HepG2 (cell line): ENCODE data around the gene GAREM1.

Source experiments
- CENPT ChIP-seq: sonication (generic); formaldehyde crosslinking; IDR thresholded peaks from 2 replicates; pipeline ENCODE4 v1.8.0; 2022; ENCODE audit warnings: low read depth, mild to moderate bottlenecking, moderate library complexity, missing genetic modification reagents
- CHD2 ChIP-seq: IDR thresholded peaks from 2 replicates; pipeline ENCODE4 v1.6.1; 2011; ENCODE audit warnings: low read depth, low read length, improper control_type of control experiment
- EZH2 ChIP-seq: conservative IDR thresholded peaks from 2 replicates; pipeline ENCODE4 v1.6.1; 2012; ENCODE audit warnings: mild to moderate bottlenecking, low read depth, low read length, moderate library complexity
- JUN ChIP-seq: sonication (generic); formaldehyde crosslinking; IDR thresholded peaks from 2 replicates; pipeline ENCODE4 v1.4.0; 2020; ENCODE audit warnings: mild to moderate bottlenecking, missing genetic modification reagents
- LCORL ChIP-seq, 2 experiments: fragments of 450-650 bp in 1 of 2; sonication (generic) in 1 of 2; formaldehyde crosslinking in 1 of 2; IDR thresholded peaks; 2 replicates each; pipeline versions ENCODE4 v1.5.0 to v1.6.1; 2017 to 2020; ENCODE audit warnings: antibody characterized with exemption in 1 of 2, missing genetic modification reagents in 1 of 2
- MAFK ChIP-seq, 2 experiments: IDR thresholded peaks in 1 of 2; conservative IDR thresholded peaks in 1 of 2; 2 replicates each; pipeline ENCODE4 v1.6.1; 2011; ENCODE audit warnings: improper control_type of control experiment in 2 of 2, low read length in 2 of 2
- ZBTB21 ChIP-seq: sonication (generic); formaldehyde crosslinking; IDR thresholded peaks from 2 replicates; pipeline ENCODE4 v1.4.0; 2020; ENCODE audit warnings: missing genetic modification reagents
- TF ChIP-seq, protein P1 (sequence below): IDR thresholded peaks from 2 replicates; pipeline ENCODE4 v1.6.1; 2012; ENCODE audit warnings: inconsistent platforms
- TF ChIP-seq, protein P2 (sequence below): sonication (generic); formaldehyde crosslinking; IDR thresholded peaks from 2 replicates; pipeline ENCODE4 v1.8.0; 2022; ENCODE audit warnings: mild to moderate bottlenecking, missing genetic modification reagents

DNA sequence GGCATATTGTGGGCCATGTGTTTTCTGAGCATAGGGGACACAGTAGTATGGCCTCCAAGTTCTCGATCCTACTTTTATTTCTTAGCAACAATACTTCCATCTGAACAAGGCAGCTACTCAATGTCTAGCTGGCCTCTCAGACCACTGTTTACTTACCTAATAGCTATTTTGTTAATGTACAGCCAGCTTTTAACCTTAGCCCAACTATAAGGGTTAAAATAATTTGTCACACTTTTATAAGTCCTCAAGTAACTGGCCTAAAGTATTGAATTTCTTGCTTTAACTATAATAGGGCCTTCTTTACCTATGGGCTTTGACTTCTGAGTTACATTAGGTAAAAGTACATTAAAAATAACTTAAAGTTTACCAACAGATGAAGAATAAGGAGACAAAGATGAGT lies 117.4 kb downstream of the GAREM1 start:
- TF ChIP-seq, protein P1, sequence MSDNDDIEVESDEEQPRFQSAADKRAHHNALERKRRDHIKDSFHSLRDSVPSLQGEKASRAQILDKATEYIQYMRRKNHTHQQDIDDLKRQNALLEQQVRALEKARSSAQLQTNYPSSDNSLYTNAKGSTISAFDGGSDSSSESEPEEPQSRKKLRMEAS = no peak
- no peak for TF ChIP-seq CENPT (CRISPR knock-in tag)
- no peak for TF ChIP-seq LCORL (IDR thresholded peaks at IDR 0.05)
- TF ChIP-seq LCORL (CRISPR knock-in tag; IDR thresholded peaks at IDR 0.05) = no peak
- no peak for TF ChIP-seq EZH2
- no peak for TF ChIP-seq JUN
- TF ChIP-seq, protein P2, sequence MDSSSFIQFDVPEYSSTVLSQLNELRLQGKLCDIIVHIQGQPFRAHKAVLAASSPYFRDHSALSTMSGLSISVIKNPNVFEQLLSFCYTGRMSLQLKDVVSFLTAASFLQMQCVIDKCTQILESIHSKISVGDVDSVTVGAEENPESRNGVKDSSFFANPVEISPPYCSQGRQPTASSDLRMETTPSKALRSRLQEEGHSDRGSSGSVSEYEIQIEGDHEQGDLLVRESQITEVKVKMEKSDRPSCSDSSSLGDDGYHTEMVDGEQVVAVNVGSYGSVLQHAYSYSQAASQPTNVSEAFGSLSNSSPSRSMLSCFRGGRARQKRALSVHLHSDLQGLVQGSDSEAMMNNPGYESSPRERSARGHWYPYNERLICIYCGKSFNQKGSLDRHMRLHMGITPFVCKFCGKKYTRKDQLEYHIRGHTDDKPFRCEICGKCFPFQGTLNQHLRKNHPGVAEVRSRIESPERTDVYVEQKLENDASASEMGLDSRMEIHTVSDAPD (CRISPR knock-in tag) = no peak
- no peak for TF ChIP-seq CHD2
- TF ChIP-seq MAFK (conservative IDR thresholded peaks at IDR 0.05 in 1 of 2, IDR thresholded peaks at IDR 0.05 in 1 of 2; ENCODE audit: low read length in 2 of 2) = no peak
- TF ChIP-seq ZBTB21 = no peak
